NCI-H1417 (cell line): ENCODE data around the gene C10orf90.
A peak's percentile ranks its signal among the peaks of the same experiment; 100 is the strongest.
"Not testable (repeated sequence)": the region's sequence is repeated elsewhere in the genome, so short reads cannot be mapped to it uniquely, and the experiment has no call there.

Source experiments
- DNase-seq, 3 experiments: peaks; one replicate each; lab custom pipeline; 2025; lab: John Stamatoyannopoulos, UW

Gene C10orf90

GRCh38 chr10:126391192-126391885 is 279.2 kb downstream of the C10orf90 start:
- DNase-seq, result no peak

DNA sequence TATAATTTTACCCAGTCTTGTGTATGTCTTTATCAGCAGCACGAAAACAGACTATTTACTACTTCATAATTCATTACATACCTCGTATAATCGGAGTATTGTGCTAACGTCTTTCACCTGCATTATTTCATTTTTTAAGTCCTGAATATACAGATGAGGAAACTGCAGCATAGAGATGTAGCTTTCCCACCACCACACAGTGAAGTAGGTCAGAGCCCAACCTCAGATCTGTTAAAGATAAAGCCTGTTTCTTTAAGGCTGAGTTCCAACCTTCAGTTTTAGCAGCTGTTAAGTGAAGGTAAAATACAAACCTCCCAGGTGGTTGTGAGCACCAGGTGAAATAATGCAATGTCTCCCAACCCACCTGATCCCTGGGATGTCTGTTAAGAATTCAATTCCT is 280.2 kb downstream of the C10orf90 start:
- no peak for DNase-seq

GRCh38 chr10:126387931-126388911 is 282.3 kb downstream of the C10orf90 start, which contains the start of gene ADAM12:
ADAM12 (minus strand) TSS chr10:126388477; CDS start chr10:126388145, 332 bp downstream.
- peak in 1 of 3 experiments; percentile 5 for DNase-seq

DNA sequence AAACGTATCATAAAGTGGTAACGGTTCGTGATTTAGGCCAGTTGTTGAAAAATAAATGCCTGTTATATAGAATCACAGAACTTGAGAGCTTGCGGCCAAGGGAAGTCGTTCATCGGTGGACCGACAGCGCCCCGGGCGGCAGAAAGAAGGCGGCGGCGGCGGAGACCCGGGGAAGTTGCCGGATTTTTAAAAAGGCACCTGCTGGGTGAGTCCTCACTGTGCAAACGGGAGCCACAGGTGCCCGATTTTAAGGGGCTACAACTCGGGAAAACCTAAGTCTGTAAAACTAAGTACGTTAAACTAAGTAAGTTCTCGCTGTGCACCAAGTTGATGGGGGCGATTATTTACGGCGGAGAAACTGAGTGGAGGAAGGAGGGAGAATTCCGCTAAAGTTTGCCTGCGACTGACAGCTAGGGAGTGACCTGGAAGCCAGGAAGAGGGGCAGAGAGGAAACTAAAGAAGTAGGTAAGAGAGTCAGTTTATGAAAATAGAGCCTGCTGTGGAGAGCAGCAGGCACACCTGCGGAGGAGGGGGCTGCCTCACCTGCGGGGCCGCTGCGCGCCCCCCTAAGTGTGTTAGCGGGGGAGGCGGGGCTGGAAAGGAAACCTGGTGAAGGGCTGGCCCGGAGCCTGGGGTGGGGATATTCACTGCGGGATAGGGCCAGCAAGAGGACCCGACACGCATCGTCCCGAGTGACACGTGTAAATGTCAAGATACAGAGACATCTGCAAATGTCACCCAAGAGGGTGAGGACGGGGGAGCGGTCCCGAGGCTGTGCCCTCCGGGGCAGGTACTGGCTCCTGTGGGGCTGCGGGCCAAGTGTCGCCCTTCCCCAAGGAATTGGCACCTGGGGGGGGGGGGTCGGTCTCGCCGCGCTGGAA is 283.2 kb downstream of the C10orf90 start:
- DNase-seq, result peak in 2 of 3 experiments; percentile 1 to 23

- DNase-seq, result no peak
These were observed 286.1 kb downstream of the C10orf90 start for GRCh38 chr10:126384269-126384873.

DNA sequence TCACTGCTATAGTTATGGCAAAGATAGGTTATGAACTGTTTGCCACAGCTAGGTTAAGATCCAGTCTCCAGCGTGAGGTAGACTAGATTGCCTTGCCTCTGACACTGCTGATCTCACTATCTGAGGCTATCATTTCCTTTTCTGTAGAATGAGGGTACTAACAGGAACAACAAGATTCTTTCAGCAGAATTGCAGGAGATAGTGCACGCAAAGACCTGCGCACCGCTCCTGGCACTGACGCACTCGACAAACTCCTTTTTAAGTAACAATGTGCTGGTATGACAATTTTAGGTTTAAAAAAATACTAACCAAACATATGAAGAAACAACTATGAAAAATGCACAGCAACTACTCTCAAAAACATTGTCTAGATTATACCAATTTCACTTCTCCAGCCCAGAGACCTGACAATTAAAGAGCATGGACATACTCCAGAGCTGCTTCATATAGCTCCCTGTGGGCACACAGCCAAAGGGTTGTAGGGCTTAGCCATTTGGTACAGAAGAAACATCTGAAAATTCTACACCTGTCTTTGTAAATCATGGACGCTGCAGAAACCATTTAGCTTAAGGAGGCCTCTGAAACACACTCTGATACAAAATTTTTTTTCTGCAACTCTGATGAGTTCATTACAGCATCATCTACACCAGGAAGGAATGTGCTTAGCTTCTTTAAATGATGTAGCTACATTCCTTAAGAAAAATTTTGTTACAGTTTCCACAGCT is 290.0 kb downstream of the C10orf90 start:
- DNase-seq, result no peak

- not testable (repeated sequence) for DNase-seq
These were observed 291.3 kb downstream of the C10orf90 start for GRCh38 chr10:126379166-126379565.

DNA sequence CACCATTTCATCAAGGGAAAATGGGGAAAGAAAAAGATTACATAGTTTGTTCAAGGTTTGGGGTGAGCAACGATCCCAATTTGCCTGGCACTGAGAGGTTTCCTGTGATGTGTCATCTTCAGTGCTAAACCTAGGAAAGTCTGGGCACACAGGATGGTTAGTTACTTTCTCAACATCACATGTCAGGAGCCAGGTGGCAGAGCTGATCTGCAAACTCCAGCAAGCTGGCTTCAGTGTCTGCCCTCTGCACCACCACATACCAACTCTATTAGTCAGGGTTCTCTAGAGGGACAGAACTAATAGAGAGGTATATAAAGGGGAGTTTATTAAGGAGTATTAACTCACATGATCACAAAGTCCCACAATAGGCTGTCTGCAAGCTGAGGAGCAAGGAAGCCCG is 293.5 kb downstream of the C10orf90 start:
- DNase-seq, result no peak

GRCh38 chr10:126375926-126376554 is 294.5 kb downstream of the C10orf90 start:
- DNase-seq, result no peak

- DNase-seq, result no peak
These were observed 295.2 kb downstream of the C10orf90 start for GRCh38 chr10:126375299-126375698.
